GM12873 (cell line): Measurements from ENCODE around the gene SV2C.
A peak's percentile ranks its signal among the peaks of the same experiment; 100 is the strongest.

Experiments
- TF ChIP-seq, protein P1 (sequence below): IDR thresholded peaks from 2 replicates; pipeline ENCODE4 v1.5.1; 2012; ENCODE audit warnings: low read depth, mild to moderate bottlenecking, moderate library complexity, low read length, control low read depth; ENCODE audit not compliant: insufficient read depth; ENCODE audit errors: missing control alignments

Gene SV2C

DNA sequence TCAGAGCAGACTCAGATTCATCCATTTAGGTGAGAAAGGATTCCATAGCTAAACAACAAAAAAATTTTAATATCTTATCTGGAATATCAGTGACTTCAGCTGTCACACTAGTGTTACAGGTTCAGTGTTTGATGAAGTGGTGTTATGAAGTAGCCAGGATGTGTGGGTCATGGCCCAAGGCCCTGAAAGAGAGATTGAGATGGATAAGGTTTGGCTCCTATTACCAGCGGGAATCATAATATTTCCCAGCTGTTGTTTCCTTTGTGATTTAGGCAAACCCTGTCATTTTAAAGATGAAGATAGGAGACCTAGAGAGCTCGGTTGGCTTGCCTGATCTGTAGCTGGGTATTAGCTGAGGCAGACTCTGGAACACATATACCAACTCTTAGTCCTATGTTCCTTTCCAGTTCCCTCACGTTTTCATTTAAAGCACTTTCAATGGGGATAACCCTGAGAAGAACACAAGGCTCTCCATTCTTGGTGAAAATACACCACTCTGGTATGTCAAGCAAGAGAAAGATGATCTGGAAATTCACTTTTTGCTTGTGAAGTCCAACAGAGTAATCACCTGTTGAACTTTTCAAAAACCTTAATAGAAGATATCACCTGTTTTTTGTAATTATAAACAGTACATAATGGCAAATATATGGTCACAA is 54.8 kb downstream of the SV2C start:
- TF ChIP-seq, protein P1, sequence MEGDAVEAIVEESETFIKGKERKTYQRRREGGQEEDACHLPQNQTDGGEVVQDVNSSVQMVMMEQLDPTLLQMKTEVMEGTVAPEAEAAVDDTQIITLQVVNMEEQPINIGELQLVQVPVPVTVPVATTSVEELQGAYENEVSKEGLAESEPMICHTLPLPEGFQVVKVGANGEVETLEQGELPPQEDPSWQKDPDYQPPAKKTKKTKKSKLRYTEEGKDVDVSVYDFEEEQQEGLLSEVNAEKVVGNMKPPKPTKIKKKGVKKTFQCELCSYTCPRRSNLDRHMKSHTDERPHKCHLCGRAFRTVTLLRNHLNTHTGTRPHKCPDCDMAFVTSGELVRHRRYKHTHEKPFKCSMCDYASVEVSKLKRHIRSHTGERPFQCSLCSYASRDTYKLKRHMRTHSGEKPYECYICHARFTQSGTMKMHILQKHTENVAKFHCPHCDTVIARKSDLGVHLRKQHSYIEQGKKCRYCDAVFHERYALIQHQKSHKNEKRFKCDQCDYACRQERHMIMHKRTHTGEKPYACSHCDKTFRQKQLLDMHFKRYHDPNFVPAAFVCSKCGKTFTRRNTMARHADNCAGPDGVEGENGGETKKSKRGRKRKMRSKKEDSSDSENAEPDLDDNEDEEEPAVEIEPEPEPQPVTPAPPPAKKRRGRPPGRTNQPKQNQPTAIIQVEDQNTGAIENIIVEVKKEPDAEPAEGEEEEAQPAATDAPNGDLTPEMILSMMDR, result no peak

DNA sequence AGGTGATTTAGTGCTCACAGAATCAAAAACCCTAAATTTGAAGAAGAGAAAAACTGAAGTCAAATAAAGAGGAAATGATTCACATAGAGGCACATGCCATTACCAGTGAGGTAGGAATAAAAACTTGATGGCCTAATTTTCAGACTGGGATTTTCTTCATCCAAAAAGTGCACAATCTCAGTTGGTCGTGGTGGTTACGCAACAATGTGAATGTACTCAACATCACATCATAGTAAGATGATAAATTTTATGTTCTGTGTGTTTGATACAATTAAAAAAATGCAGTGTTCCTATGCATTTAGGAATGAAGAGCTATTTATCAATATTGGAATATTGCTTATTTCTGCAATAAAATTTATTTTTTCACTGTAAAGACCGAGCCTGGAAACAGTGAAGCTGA is 60.7 kb downstream of the SV2C start:
- TF ChIP-seq, protein P1, result no peak

GRCh38 chr5:76144513-76145274 is 61.5 kb downstream of the SV2C start:
- TF ChIP-seq, protein P1, result no peak

- TF ChIP-seq, protein P1, result peak; percentile 65
Observed at GRCh38 chr5:76145945-76146344, 62.8 kb downstream of the SV2C start.

DNA sequence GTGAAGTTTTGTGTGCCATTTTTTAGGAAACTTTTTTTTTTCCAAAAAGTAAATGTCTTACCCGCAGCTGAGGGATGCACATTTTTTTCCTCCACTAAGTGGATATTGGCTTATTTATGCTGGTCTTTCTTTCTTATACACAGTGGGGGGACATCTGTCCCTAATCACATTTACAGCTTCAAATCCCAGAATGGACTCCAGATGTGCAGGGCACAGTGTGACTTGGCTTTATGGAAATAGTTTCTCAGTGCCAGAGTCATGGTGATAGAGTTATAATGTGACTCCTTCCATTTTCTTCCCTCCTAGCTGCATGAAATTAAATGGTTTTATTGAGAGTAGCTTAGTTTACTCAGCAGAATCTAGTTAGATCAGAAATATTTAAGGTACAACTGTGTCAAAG is 66.5 kb downstream of the SV2C start:
- TF ChIP-seq, protein P1, result no peak

DNA sequence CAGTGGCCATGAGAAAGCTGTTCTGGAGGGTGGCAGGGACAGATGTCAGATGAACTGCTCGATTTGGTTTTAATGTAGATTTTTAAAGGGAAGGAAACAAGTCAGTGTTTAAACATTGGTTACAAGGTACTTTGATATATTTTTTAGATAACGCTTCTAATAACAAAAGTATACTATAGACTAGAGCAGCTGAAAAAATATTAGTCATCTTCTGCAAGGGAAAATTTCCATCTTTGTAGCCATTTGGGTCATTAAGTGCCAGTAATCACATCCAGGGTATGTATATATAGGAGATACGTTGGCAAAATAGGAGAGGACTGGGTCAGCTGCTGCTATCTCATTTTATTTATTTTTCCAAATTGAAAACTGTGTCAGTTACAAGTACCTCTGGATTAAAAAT is 69.0 kb downstream of the SV2C start:
- TF ChIP-seq, protein P1, result no peak

GRCh38 chr5:76152700-76153099 is 69.5 kb downstream of the SV2C start:
- TF ChIP-seq, protein P1, result no peak
